Gastrocnemius medialis (tissue), 4 donors: ENCODE data around the gene TECTA. TPM values are rescaled to one million over a fixed set of nuclear protein-coding genes. Genes with fewer than 3 reads are reported as not detected.

Experiments used
- ATAC-seq, 2 donors: fragments of 150-250 bp; one replicate each; pipeline ENCODE4 v1.9.1; 2016
- DNase-seq, 2 donors: peaks; one replicate each; pipeline ENCODE4 v3.0.0-alpha.2; 2019
- H3K27ac ChIP-seq, 4 donors: fragments of 200-600 bp; sonication (generic); 1 replicate in 1 of 4; 2 replicates in 3 of 4; pipeline ENCODE4 v1.5.1; 2016 to 2018; ENCODE audit warnings: mild to moderate bottlenecking in 2 of 4, moderate library complexity in 1 of 4
- H3K27me3 ChIP-seq, 3 donors: fragments of 200-600 bp; sonication (generic) in 2 of 3; 1 replicate in 1 of 3; 2 replicates in 2 of 3; pipeline versions ENCODE4 v1.5.1 to v1.6.0; 2016 to 2019; ENCODE audit warnings: mild to moderate bottlenecking in 1 of 3, moderate library complexity in 1 of 3
- H3K36me3 ChIP-seq, 2 donors: fragments of 200-600 bp; sonication (generic) in 1 of 2; one replicate each; pipeline ENCODE4 v1.5.1; 2017 to 2018
- H3K4me1 ChIP-seq, 2 donors: fragments of 200-600 bp; sonication (generic) in 1 of 2; one replicate each; pipeline ENCODE4 v1.5.1; 2016 to 2017; ENCODE audit warnings: mild to moderate bottlenecking in 2 of 2
- H3K4me3 ChIP-seq, 4 donors: fragments of 200-600 bp; sonication (generic) in 3 of 4; 1 replicate in 1 of 4; 2 replicates in 3 of 4; pipeline ENCODE4 v1.5.1; 2016 to 2019; ENCODE audit warnings: mild to moderate bottlenecking in 2 of 4
- H3K9me3 ChIP-seq, 3 donors: fragments of 200-600 bp; sonication (generic) in 2 of 3; 1 replicate in 1 of 3; 2 replicates in 2 of 3; pipeline ENCODE4 v1.5.1; 2016 to 2019
- POLR2A ChIP-seq, 2 donors: fragments of 450-650 bp; IDR thresholded peaks; one replicate each; pipeline ENCODE4 v1.6.1; 2017; ENCODE audit warnings: antibody characterized with exemption in 2 of 2, mild to moderate bottlenecking in 2 of 2, moderate library complexity in 2 of 2
- in situ Hi-C, 4 donors: fragments of 200-750 bp; cut with MboI; loops; one replicate each; pipeline versions ENCODE4 v1.15.0 to v1.8.0; 2017; ENCODE audit warnings: low sequenced_read_pairs in 4 of 4
- intact Hi-C: fragments of 100-400 bp; cut with DNase I; formaldehyde crosslinking; loops from one replicate; pipeline ENCODE4 v1.15.1; 2023; ENCODE audit warnings: low total_unique reads
- total RNA-seq, 4 donors: library from RNA; depleted of rRNA; stranded (reverse); fragments of >200 nt; gene quantifications; one replicate each; pipeline versions ENCODE4 v1.1.0 to v1.2.3, GENCODE V29; 2016
- TF ChIP-seq, protein P1 (sequence below), 5 experiments: fragments of 450-650 bp in 3 of 5; fragments of 200-600 bp in 2 of 5; sonication (generic) in 2 of 5; IDR thresholded peaks in 4 of 5; conservative IDR thresholded peaks in 1 of 5; 1 replicate in 4 of 5; 2 replicates in 1 of 5; pipeline ENCODE4 v1.5.1; 2016 to 2019; ENCODE audit warnings: antibody characterized with exemption in 5 of 5, mild to moderate bottlenecking in 3 of 5, moderate library complexity in 3 of 5

The TECTA gene
- total RNA-seq, 4 donors from 2014 or later, result 0.17 to 1.6 (median 0.45) TPM

DNA sequence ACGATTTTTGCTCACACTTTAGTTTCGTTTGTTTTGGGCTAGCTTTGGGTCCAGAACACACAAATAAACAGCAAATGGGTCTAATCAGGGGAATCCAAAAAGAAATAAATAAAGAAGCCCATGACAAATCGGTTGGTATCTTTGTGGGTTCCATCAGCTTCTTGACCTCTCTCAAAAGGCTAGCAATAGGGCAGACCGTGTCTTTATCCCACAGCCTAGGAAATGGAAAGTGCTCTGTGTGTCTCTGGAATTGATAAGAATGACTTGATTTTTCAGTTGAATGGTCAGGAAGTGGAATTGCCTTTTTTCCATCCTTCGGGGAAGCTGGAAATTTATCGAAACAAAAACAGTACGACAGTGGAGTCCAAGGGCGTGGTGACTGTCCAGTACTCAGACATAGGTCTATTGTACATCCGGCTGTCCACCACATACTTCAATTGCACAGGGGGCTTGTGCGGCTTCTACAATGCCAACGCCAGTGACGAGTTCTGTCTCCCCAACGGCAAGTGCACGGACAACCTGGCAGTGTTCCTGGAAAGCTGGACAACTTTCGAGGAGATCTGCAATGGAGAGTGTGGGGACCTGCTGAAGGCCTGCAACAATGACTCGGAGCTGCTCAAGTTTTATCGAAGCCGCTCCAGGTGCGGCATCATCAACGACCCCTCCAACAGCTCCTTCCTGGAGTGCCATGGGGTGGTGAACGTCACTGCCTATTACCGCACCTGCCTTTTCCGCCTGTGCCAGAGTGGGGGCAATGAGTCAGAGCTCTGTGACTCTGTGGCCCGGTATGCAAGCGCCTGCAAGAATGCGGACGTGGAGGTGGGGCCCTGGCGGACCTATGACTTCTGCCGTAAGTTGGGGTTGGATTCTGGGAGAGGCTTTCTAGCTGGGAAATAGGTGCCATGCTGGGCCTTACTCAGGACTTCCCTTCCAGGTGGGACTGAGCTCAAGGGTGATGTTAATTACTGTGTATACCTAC, 28.6 kb downstream of the TECTA start:
- Histone ChIP-seq H3K9me3 (no peaks in the 10 kb centered on the region), H3K36me3 (no peaks in the 10 kb centered on the region), H3K4me3 (no peak overlapping the region), H3K27me3 (no peaks in the 10 kb centered on the region), H3K4me1 (peaks cover 0 to 5% of the 10 kb centered on the region in 2 donors), H3K27ac (no peak overlapping the region)
- in situ Hi-C loops (no loop called here), intact Hi-C loops (no loop called here)
- TF ChIP-seq POLR2A (IDR thresholded peaks at IDR 0.05), result no peak
- TF ChIP-seq, protein P1, sequence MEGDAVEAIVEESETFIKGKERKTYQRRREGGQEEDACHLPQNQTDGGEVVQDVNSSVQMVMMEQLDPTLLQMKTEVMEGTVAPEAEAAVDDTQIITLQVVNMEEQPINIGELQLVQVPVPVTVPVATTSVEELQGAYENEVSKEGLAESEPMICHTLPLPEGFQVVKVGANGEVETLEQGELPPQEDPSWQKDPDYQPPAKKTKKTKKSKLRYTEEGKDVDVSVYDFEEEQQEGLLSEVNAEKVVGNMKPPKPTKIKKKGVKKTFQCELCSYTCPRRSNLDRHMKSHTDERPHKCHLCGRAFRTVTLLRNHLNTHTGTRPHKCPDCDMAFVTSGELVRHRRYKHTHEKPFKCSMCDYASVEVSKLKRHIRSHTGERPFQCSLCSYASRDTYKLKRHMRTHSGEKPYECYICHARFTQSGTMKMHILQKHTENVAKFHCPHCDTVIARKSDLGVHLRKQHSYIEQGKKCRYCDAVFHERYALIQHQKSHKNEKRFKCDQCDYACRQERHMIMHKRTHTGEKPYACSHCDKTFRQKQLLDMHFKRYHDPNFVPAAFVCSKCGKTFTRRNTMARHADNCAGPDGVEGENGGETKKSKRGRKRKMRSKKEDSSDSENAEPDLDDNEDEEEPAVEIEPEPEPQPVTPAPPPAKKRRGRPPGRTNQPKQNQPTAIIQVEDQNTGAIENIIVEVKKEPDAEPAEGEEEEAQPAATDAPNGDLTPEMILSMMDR (IDR thresholded peaks at IDR 0.05 in 4 of 5, conservative IDR thresholded peaks at IDR 0.05 in 1 of 5), result no peak
- DNase-seq (no peak), ATAC-seq (no peak)

DNA sequence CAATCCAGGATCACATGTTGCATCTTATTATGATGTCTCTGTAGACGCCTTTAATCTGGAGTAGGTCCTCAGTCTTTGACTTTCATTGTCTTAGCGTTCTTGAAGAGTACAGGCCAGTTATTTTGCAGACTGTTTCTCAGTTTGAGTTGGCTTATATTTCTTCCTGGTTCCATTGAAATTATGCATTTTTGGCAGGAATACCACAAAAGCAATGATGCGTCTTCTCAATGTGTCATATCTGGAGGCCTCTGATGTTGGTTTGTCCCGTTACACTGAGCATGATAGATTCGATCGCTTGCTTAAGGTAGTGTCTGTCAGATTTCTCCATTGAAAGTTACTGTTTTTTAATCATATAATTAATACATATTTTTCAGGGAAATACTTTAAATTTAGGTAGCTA, 30.6 kb downstream of the TECTA start:
- intact Hi-C loops, result no loop called here
- in situ Hi-C loops, result no loop called here
- no peak overlapping the region for H3K27ac ChIP-seq
- H3K9me3 ChIP-seq, result no peaks in the 10 kb centered on the region
- H3K27me3 ChIP-seq, result no peaks in the 10 kb centered on the region
- peaks cover 4 to 5% of the 10 kb centered on the region in 2 donors for H3K4me1 ChIP-seq
- DNase-seq (no peak), ATAC-seq (no peak)
- H3K36me3 ChIP-seq, result no peaks in the 10 kb centered on the region
- TF ChIP-seq, protein P1 (IDR thresholded peaks at IDR 0.05 in 4 of 5, conservative IDR thresholded peaks at IDR 0.05 in 1 of 5), result no peak
- TF ChIP-seq POLR2A (IDR thresholded peaks at IDR 0.05), result no peak
- H3K4me3 ChIP-seq, result no peak overlapping the region

DNA sequence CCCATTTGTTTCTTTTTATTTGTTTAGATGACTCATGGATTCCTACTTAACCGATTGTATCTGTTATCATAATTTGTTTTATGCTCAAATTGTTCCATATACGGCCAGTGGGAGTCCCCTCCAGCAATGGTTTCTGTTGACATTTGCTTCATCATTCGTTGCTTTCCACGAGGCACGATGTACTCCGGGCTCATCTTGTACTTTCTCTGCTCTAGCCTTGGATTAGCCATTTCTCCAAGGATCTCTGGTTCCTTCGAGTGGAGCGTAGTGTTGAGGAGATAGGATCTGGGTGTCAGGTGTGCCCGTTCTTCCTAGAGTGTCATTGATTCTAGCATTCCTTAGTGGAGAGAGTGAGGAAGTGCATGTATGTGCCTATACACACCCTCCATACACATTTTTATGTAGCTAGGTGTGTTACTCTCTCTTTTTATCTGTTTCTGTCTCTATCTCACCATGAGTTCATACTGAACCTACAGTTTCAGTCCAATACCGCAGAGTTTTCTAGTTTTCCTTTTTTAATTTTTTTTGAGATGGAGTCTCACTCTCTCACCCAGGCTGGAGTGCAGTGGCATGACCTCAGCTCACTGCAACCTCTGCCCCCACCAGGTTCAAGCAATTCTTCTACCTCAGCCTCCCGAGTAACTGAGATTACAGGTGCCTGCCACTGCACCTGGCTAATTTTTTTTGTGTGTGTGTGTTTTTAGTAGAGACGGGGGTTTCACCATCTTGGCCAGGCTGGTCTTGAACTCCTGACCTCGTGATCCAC, 31.4 kb downstream of the TECTA start:
- no peak for DNase-seq
- H3K9me3 ChIP-seq, result no peaks in the 10 kb centered on the region
- ATAC-seq, result no peak
- in situ Hi-C loops (no loop called here), intact Hi-C loops (no loop called here)
- H3K4me3 ChIP-seq, result no peak overlapping the region
- H3K27me3 ChIP-seq, result no peaks in the 10 kb centered on the region
- peaks cover 4 to 5% of the 10 kb centered on the region in 2 donors for H3K4me1 ChIP-seq
- H3K27ac ChIP-seq, result no peak overlapping the region
- TF ChIP-seq, protein P1 (IDR thresholded peaks at IDR 0.05 in 4 of 5, conservative IDR thresholded peaks at IDR 0.05 in 1 of 5), result no peak
- TF ChIP-seq POLR2A (IDR thresholded peaks at IDR 0.05), result no peak
- H3K36me3 ChIP-seq, result no peaks in the 10 kb centered on the region

DNA sequence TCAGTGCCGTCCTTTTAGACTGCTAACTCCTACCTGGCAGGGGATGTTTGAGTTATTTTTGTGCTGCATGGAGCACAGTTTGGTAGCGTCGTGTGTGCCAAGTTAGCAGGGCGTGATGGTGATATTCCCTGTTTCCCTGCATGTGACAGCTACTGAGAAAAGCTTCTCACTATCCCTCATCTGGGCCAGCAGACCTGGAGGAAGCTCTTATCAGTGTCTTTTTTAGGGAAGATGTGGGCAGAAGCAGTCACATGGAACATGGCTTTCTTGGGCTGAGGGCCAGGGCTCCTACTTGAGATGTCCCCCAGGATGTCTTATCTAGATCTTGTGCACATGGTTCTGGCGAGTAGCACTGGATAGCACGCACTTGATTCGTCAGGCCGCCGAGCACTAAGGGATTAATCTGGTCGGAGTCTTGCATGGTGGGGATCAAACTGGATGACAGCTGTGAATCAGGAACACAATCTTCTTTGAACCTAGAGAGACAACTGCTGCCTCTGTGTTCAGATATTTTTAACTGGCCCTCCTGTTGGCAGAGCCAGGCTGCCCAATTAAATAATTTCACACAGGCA, 33.8 kb downstream of the TECTA start:
- in situ Hi-C loops (no loop called here), intact Hi-C loops (no loop called here)
- ATAC-seq, result no peak
- H3K27me3 ChIP-seq, result no peaks in the 10 kb centered on the region
- H3K4me1 ChIP-seq, result peaks cover 4 to 5% of the 10 kb centered on the region in 2 donors
- H3K36me3 ChIP-seq, result no peaks in the 10 kb centered on the region
- no peak for TF ChIP-seq POLR2A (IDR thresholded peaks at IDR 0.05)
- TF ChIP-seq, protein P1 (IDR thresholded peaks at IDR 0.05 in 4 of 5, conservative IDR thresholded peaks at IDR 0.05 in 1 of 5), result no peak
- no peak for DNase-seq
- no peak overlapping the region for H3K27ac ChIP-seq
- no peaks in the 10 kb centered on the region for H3K9me3 ChIP-seq
- H3K4me3 ChIP-seq, result no peak overlapping the region
